ENCODE results near the gene TFCP2.

Gene TFCP2

DNA sequence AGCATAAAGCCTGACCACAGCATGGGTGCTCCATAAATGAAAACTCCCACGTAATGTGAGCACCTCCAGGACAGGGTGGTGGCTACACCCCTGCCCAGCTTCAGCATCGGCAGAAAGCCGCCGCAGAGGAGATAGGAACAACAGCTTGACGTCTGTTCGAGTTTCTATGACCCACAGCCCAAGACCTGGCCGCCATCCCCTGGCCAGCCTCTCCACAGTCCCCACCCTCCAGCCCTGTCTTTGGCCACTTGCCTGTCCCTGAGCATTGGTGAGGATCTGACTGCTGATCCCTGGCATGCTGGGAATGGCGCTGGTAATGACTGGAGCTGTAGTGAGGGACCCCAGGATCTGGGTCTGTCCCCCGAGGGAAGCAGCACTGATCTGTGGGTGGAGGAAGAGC lies 23.6 kb upstream of the TFCP2 start:
- DNase-seq: no peak

GRCh38 chr12:51195841-51196240 lies 22.9 kb upstream of the TFCP2 start:
- DNase-seq: no peak

DNA sequence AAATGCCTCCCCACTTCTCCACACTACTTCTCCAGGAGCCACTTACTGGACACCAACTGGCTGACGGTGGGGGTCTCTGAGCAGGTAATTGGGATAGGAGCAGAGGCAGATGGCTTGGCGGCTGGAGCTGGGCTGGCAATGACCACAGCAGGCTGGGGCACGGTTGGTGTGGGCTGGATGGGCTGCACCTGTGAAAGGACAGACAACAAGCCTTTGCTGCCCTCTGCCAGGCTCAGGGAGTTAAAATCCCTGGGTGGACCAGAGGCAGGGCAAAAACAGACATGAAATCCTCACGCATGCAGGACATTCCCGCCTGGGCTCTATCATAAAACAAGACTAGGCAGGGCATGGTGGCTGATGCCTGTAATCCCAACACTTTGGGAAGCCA lies 19.3 kb upstream of the TFCP2 start:
- no peak for DNase-seq

DNA sequence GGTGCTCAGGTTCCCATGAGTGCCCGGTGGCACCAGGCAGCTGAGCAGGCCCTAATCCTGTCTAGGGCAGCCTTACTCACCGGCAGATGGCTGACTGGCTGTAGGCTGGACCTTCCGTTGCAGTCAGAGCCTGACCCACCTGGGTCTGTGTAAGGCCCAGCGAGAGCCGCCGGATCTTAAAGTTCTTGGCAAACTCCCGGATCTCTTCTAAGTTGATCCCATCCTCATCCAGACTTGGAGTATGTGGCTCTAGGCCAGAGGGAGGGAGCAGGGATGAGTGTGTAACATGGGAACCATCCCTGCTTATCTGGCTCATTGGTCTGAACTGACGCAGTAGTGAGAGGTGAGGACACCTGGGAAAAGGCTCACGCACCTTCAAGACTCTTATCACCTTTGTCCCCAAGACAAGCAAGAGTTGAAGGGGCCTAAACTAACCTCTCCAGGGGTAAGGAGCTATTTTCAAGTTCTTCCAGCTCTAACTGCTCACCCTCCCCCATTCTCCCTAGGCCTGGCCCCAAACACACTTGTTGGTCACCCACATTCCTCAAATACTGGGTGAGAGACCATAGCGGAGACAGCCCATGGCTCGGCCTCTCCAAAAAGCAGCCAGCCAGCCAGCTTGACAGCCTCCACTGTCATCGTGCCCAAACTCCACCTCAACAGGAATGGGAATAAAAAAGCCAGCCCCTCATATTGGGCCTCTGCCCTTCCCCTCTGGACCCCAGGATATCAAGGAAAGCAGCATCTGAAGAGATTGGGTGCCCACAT lies 18.8 kb upstream of the TFCP2 start:
- DNase-seq: no peak

DNA sequence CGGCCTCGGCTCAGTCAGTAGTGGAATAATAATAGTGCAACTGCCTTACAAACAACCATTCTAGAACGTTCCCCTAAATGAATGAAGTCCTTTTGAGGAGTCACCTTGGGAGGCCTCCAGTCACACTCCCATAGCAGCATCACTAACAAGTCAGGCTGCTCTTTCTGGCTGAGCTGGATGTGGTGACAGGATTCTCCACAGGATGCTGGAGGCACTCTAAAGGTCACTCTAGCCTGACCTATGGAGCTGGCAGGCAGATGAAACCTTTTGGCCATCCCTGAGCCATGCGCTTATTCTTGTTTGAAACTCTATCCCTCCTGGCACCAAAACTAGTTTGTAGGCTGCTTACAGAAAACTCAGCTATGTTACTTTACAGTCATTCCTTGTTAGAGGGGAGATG lies 17.9 kb upstream of the TFCP2 start:
- DNase-seq: no peak

GRCh38 chr12:51189790-51190355 lies 16.9 kb upstream of the TFCP2 start:
- DNase-seq: no peak

- DNase-seq: no peak
Measured at GRCh38 chr12:51188359-51189051, 15.6 kb upstream of the TFCP2 start.

DNA sequence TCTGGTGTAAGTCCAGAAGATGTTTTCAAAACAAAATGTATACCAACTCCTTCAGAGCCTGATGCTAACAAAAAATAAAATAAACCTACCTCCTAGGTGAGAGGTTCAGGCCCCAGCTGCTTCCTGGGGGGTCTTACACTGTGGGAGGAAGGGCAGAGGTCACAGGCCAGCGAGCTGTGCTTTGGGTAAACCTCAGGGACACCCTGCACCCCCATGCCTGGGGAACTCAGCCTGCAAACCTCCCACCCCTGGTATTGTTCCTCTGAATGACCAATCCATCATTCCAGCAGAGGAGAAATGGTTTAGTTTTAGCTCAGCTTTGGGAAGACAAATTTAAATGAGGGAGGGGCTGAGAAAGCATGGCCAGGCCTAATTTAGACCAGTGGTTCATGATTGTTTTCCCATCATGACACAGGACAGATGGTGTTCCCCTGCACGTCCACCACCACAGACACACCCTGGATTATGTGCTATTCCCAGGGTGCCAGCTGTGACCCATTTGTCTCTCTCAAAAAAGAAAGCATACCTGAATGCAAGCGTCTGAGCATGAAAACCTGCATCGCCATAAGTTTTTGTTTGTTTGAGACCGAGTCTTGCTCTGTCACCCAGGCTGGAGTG lies 14.5 kb upstream of the TFCP2 start:
- DNase-seq: no peak

GRCh38 chr12:51186465-51187085 lies 13.6 kb upstream of the TFCP2 start:
- no peak for DNase-seq

DNA sequence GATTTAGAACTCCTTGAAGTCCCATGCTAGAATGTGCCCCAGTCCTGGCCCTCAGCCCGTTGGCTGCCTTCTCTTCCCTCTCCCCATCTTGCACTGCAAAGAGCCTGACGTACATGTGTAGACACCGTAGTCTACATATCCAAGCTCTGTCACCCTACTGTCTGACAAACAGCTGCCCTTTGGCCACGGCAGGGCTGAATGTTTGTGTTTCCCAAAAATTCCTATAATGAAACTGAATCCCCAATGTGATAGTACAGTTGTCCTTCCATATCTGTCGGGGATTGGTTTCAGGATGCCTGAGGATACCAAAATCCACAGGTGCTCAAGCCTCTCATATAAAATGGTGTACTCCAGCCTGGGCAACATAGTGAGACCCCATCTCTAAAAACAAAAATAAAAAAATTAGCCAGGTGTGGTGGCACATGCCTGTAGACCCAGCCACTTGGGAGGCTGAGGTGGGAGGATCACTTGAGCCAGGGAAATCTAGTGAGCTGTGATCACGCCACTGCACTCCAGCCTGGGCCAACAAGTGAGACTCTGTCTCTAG lies 12.3 kb upstream of the TFCP2 start:
- no peak for DNase-seq

GRCh38 chr12:51183816-51184215 lies 10.9 kb upstream of the TFCP2 start:
- no peak for DNase-seq

DNA sequence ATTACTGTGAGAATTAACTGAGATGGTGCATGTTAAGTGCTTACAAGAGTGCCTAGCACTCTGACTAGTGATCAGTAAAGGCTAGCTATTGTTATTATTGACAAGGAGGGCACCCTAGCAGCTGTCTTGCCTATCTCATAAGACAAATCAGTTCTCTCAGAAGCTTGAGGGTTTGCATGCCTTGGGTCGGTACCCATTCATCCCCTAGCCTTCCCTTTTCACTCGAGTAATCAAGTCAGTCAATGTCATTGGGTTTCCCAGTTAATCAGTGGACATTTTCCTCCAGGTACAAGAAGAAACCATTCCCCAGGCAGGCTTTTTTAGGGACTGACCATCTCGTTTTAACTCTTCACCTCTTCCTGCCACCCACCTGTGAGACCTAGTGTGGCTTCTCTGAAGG lies 10.4 kb upstream of the TFCP2 start:
- no peak for DNase-seq

- DNase-seq: no peak
Measured at GRCh38 chr12:51181558-51181957, 8.6 kb upstream of the TFCP2 start.

DNA sequence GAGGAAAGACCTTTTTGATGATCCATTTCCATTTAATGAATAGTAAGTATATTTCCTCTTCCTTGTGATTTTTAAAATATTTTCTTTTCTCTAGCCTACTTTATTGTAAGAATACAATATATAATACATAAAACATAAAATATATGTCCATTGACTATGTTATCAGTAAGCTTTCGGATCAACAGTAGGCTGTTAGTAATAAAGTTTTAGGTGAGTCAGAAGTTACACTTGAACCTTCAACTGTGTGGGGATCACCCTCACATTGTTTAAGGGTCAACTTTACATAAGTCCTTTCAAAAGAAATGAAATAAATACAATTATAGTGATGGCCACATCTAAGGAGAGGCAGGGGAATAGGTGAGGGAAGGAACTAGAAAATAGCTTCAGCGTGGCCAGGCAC lies 5.0 kb upstream of the TFCP2 start:
- DNase-seq: no peak

- no peak for DNase-seq
Measured at GRCh38 chr12:51174501-51174900, 1.6 kb upstream of the TFCP2 start.

- DNase-seq: no peak
Measured at GRCh38 chr12:51171884-51172514, 936 bp downstream of the TFCP2 start.

- DNase-seq: no peak
Measured at GRCh38 chr12:51163795-51164194, 9.1 kb downstream of the TFCP2 start.

DNA sequence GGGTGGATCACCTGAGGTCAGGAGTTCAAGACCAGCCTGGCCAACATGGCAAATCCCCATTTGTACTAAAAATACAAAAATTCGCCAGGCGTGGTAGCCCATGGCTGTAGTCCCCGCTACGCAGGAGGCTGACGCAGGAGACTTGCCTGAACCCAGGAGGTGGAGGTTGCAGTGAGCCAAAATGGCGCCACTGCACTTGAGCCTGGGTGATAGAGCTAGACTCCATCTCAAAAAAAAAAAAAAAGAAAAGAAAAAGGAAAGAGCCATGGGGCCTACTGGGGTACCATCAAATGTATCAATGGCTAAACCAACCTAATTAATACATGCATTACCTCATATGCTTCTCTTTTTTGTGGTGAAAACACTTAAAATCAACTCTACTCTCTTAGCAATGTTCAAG lies 10.7 kb downstream of the TFCP2 start:
- DNase-seq: no peak

GRCh38 chr12:51160814-51161459 lies 12.0 kb downstream of the TFCP2 start:
- DNase-seq: no peak

DNA sequence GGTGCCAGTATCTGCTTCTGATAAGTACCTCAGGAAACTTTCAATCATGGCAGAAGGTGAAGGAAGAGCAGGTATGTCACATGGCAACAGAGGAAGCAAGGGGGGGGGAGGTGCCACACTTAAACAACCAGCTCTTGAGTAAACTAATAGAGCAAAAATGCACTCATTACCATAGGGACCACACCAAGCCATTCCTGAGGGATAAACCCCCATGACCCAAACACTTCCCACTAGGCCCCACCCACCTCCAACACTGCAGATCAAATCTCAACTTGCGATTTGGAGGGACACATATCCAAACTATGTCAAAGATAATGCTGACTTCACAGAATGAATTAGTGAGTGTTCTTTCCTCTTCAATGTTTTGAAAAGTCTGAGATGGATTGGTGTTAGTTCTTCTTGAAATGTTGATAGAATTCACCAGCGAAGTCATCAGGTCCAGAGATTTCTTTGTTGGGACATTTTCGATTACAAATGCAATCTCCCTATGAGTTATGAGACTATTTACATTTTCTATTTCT lies 16.6 kb downstream of the TFCP2 start:
- no peak for DNase-seq

GRCh38 chr12:51152953-51153352 lies 20.0 kb downstream of the TFCP2 start:
- DNase-seq: no peak

- no peak for DNase-seq
Measured at GRCh38 chr12:51150777-51151176, 22.2 kb downstream of the TFCP2 start.
